ENCODE results near the gene OR10A3.

Gene OR10A3

DNA sequence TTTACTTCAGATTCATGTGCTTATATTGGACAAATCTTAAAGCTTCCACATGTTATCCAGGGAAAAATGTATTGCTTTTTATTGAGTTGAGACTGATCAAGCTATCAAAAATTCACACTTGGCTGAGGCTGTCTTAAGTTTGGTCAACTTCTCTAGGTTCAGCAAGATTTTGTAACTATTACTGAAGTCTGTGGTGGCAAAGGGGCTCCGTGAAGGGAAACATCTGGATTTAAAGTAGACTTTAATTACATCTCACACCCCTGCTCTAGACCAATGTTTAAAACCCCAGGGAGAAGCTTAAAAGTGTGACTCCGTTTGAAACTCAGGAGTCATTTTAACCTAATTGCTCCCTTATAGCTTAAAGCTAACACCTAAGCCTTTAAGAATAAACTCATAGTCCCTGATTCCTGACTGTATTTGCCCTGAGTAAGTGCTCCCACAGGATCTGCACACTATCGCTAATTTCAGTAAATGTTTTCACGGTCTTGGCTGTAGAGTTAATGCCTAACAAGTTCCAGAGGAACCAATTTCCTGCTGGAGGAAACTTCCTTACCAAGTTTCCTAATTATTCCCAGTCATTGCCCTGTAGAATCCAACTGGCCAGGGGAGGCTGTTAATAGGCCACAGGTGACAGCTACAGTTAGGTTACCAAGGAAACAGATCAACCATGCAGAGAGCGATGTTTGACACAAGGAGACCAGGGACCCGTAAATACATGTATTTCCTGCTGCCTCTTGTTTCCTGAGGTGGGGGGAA, 50.9 kb downstream of the OR10A3 start:
- DNase-seq = no peak

DNA sequence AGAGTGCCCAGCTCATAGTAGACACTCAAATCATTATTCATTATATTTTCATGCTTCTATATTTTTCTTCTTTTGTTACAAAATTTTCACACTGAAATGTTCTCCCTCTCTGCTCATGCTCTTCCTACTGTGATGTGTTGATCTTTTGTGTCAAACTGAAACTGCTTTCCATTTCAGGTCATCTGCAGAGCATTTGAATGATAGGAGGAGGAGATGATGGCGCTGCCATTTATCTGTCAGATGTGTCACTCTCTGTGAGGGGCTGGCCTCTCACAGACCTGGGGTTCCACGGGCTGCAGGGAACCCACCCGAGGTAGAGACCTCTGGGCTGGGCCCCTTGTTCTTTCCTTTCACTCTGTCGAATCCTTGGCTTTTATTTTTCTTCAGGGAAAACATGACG, 51.5 kb downstream of the OR10A3 start:
- DNase-seq = no peak
